ENCODE measurements around the gene CARD8.
"Not testable (repeated sequence)": the region's sequence is repeated elsewhere in the genome, so short reads cannot be mapped to it uniquely, and the experiment has no call there.

The CARD8 gene

DNA sequence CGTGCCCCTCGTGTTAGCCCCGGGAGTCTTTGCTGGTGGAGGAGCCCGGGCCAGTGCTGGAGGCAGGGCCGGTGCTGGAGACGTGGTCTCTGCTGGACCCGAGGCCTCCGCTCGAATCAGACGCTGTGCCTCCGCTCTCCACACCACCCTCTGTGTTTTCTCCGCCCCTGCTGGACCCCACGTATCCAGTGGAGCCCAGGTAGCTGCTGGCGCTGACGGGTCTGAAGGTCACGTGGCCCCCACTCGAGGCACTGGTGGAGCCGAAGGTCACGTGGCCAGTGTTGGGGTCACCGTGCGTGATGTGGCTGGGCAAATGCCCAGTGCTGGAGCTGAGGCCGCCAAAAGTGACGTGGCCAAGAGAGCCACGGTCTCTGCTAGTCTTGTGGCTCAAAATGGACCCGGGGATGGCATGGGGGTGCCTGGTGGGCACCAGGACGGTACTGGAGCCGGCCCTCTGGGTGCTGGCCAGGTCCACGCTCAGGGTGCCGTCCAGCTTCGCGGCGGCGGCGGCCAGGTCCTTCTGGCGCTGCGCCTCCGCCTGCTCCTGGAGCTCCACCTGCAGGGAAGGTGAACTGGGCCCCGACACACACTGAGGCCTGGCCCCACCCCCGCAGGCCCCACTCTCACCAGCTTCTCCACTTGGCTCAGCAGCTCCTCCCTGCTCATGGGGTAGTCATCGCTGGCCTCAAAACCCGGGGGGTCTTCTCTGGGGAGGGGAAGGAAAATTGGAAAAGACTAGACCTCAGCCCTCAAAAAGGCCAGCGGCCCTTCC lies 41.4 kb upstream of the CARD8 start:
- DNase-seq (ENCODE audit: low read depth), result no peak
- TF ChIP-seq, protein P1, sequence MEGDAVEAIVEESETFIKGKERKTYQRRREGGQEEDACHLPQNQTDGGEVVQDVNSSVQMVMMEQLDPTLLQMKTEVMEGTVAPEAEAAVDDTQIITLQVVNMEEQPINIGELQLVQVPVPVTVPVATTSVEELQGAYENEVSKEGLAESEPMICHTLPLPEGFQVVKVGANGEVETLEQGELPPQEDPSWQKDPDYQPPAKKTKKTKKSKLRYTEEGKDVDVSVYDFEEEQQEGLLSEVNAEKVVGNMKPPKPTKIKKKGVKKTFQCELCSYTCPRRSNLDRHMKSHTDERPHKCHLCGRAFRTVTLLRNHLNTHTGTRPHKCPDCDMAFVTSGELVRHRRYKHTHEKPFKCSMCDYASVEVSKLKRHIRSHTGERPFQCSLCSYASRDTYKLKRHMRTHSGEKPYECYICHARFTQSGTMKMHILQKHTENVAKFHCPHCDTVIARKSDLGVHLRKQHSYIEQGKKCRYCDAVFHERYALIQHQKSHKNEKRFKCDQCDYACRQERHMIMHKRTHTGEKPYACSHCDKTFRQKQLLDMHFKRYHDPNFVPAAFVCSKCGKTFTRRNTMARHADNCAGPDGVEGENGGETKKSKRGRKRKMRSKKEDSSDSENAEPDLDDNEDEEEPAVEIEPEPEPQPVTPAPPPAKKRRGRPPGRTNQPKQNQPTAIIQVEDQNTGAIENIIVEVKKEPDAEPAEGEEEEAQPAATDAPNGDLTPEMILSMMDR (IDR thresholded peaks at IDR 0.05; ENCODE audit: low read depth, low read length, missing control alignments), result no peak

DNA sequence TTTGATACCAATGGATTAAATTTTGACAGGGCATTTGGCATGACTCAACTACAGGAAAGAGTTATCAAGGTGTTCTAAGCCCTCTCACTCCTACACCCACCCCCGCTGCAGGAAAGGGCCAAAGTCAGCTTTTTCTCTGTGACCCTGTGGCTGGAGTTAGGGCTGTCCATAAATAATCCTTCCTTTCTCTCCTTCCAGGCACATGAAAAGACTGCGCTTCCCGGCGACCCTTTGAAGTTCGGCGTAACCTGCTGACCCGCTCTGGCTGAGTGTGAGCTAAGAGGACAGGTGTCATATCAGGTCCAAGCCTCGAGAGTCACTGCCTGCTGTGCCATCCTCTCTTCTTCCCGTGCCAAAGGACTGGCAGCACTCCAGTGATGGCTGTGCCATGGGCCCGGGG lies 39.7 kb upstream of the CARD8 start:
- H3K4me3 ChIP-seq (ENCODE audit: low read depth, low read length), result no peak overlapping the region
- TF ChIP-seq, protein P1 (IDR thresholded peaks at IDR 0.05; ENCODE audit: low read depth, low read length, missing control alignments), result no peak
- DNase-seq (ENCODE audit: low read depth), result no peak

More for the DNA sequence above, 41.4 kb upstream of the CARD8 start:
- no peak overlapping the region for H3K4me3 ChIP-seq (ENCODE audit: low read depth, low read length)

DNA sequence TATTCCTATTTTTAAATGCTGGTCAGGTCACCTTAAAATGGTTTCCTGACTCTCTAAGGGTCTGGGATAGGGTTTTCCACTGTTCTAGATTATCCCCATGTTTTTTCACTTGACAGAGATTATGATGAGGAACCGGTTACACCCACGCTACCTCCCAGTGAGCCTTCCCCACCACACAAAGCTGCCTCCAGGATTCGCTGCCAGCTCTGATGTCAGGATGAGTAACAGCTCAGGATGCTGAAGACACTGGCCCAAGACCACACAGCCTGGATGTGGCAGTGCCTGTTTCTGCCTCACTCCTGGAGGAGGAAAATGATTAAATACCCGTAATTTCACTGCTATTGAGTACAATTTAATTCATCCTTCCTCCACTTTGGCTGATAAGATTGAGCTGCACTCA lies 37.1 kb upstream of the CARD8 start:
- DNase-seq (ENCODE audit: low read depth), result no peak

DNA sequence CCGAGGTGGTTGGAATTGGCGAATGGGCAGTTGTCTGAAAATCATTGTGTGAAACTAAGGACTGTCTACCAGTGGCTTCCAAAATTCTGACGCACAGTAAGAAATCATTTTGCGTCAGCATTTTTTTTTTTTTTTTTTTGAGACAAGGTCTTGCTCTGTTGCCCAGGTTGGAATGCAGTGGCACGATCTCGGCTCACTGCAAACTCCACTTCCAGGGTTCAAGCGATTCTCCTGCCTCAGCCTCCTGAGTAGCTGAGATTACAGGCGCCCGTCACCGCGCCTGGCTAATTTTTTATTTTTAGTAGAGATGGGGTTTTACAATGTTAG lies 35.7 kb upstream of the CARD8 start:
- H3K4me3 ChIP-seq (ENCODE audit: low read depth, low read length); DNase-seq (ENCODE audit: low read depth): not testable (repeated sequence)

More for the DNA sequence above, 37.1 kb upstream of the CARD8 start:
- no peak overlapping the region for H3K4me3 ChIP-seq (ENCODE audit: low read depth, low read length)
- TF ChIP-seq, protein P1 (IDR thresholded peaks at IDR 0.05; ENCODE audit: low read depth, low read length, missing control alignments), result no peak

DNA sequence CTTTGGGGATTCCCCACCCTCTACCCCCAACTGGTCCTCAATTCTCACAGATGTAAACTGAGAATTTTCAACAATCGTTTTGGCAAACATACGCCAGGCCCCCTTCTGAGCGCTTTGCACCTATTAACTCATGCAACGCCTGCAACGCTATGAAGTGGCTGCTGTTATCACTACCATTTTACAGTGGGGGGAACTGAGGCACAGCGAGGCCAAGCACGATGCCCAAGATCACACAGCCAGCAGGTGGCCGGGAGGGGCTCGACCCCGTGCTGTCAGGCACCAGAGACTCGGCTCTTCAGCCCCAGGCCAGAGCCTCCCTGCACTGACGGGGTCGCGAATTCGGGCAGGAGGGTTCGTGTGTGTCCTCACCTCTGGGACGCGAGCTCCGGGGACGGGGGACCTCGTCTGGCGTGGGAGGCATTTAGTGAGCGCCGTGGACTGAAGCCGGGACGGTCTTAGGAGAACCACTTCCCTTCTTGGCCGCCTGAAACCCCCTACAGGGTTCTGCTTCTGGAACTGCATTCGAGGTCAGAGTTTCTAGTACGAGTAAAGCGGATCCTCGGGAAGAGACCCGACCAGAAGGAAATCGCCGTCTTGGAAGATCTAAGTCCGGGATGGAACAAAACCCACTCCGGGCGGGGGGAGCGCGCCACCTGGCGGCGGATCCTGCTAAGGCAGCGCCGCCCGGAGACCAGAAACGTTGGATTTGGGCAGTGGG lies 35.2 kb upstream of the CARD8 start:
- TF ChIP-seq, protein P1 (IDR thresholded peaks at IDR 0.05; ENCODE audit: low read depth, low read length, missing control alignments), result peak; percentile 97
- peak overlapping the region; percentile 34 for H3K4me3 ChIP-seq (ENCODE audit: low read depth, low read length)
- DNase-seq (ENCODE audit: low read depth), result no peak

DNA sequence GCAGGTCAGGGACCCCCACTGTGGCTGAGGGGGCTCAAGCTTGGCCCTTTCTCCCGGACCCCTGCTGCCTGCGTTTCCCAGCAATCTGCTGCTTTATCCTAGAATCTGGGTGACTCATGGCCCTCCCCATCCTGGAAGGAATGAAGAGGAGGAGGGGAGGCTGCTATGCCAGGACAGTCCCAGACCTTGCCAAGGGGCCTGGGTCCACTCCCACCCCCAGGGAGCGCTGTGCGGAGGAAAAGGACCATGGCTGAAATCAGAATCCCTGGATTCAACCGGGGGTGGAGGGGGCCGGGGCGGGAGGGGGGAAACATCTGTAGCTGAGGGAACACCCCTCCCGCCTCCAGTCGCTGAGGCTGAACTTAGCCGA lies 34.7 kb upstream of the CARD8 start:
- H3K4me3 ChIP-seq (ENCODE audit: low read depth, low read length), result no peak overlapping the region
- DNase-seq (ENCODE audit: low read depth), result no peak
- TF ChIP-seq, protein P1 (IDR thresholded peaks at IDR 0.05; ENCODE audit: low read depth, low read length, missing control alignments), result no peak

DNA sequence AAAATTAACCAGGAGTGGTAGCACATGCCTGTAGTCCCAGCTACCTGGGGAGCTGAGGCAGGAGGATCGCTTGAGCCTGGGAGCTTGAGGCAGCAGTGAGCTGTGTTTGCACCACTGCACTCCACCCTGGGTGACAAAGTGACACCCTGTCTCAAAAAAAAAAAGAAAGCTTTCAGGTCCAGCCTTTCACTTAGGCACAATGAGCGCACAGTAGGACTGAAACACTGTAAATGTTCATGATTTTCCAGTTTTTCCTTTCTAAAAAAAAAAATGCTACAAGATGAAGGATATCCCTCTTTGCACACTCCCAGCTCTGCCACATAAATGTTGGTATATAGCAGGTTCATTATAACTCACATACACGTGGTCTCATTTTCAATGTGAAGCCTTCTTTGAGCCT lies 32.0 kb upstream of the CARD8 start:
- no peak for DNase-seq (ENCODE audit: low read depth)
- H3K4me3 ChIP-seq (ENCODE audit: low read depth, low read length), result no peak overlapping the region
- TF ChIP-seq, protein P1 (IDR thresholded peaks at IDR 0.05; ENCODE audit: low read depth, low read length, missing control alignments), result no peak
